Caco-2 (cell line): ENCODE results near the gene SERPINE1. TPM values are rescaled to one million over a fixed set of nuclear protein-coding genes. Genes with fewer than 3 reads are reported as not detected.

Experiments
- BruUV-seq: library from RNA; stranded (reverse); fragments of 400-500 nt; replicated peaks from 2 replicates; lab custom pipeline; 2021; lab: Mats Ljungman, UMichigan
- CTCF ChIA-PET: fragments of 300-600 bp; sonication (Branson Sonifier 250); formaldehyde crosslinking; loops from one replicate; lab custom pipeline; 2022; ENCODE audit warnings: antibody characterized with exemption; lab: Charles Lee
- POLR2A ChIA-PET: fragments of 300-600 bp; sonication (Branson Sonifier 250); formaldehyde crosslinking; loops from one replicate; lab custom pipeline; 2022; ENCODE audit warnings: antibody characterized with exemption; lab: Charles Lee
- DNase-seq, 2 experiments: peaks; one replicate each; pipeline versions ENCODE4 v3.0.0 to v3.0.0-alpha.2; 2020 to 2022
- H3K27me3 ChIP-seq: replicated peaks from 2 replicates; pipeline ENCODE4 v1.6.0; 2011; ENCODE audit warnings: low read length; ENCODE audit not compliant: control insufficient read depth, insufficient read depth
- H3K36me3 ChIP-seq: 2 replicates; pipeline ENCODE4 v1.5.1; 2011; ENCODE audit warnings: low read length; ENCODE audit not compliant: control insufficient read depth, insufficient read depth
- H3K4me1 ChIP-seq: fragments of 250-450 bp; sonication (Bioruptor Pico); 2 replicates; pipeline ENCODE4 v1.5.1; 2020; ENCODE audit warnings: mild to moderate bottlenecking
- H3K4me3 ChIP-seq: 2 replicates; pipeline ENCODE4 v1.5.1; 2011; ENCODE audit warnings: low read depth, mild to moderate bottlenecking, control low read depth, low read length
- H3K9me3 ChIP-seq: fragments of 250-450 bp; sonication (Bioruptor Pico); 2 replicates; pipeline ENCODE4 v1.5.1; 2020; ENCODE audit warnings: mild to moderate bottlenecking, moderate library complexity
- H3K27ac Mint-ChIP-seq: one replicate; pipeline ENCODE4 v1.8.0; 2022; ENCODE audit warnings: mixed read lengths; ENCODE audit not compliant: unreplicated experiment
- H3K27me3 Mint-ChIP-seq: one replicate; pipeline ENCODE4 v1.8.0; 2022; ENCODE audit warnings: mixed read lengths; ENCODE audit not compliant: insufficient read depth, unreplicated experiment
- H3K36me3 Mint-ChIP-seq: one replicate; pipeline ENCODE4 v1.8.0; 2022; ENCODE audit warnings: mild to moderate bottlenecking, mixed read lengths; ENCODE audit not compliant: insufficient read depth, unreplicated experiment
- H3K4me1 Mint-ChIP-seq: one replicate; pipeline ENCODE4 v1.8.0; 2022; ENCODE audit warnings: low read depth, mixed read lengths; ENCODE audit not compliant: unreplicated experiment
- H3K4me3 Mint-ChIP-seq: one replicate; pipeline ENCODE4 v1.8.0; 2022; ENCODE audit warnings: mild to moderate bottlenecking, moderate library complexity, mixed read lengths; ENCODE audit not compliant: unreplicated experiment
- H3K9me3 Mint-ChIP-seq: one replicate; pipeline ENCODE4 v1.8.0; 2022; ENCODE audit warnings: mixed read lengths; ENCODE audit not compliant: unreplicated experiment
- intact Hi-C: fragments of 100-400 bp; cut with micrococcal nuclease; formaldehyde crosslinking; loops from one replicate; pipeline ENCODE4 v1.10.0; 2022; ENCODE audit not compliant: unreplicated experiment
- total RNA-seq: library from RNA; stranded (reverse); gene quantifications from 2 replicates; pipeline ENCODE4 v1.2.3, GENCODE V29; 2022
- TF ChIP-seq, protein P1 (sequence below), 2 experiments: fragments of 200-600 bp in 1 of 2; IDR thresholded peaks; 1 replicate in 1 of 2; 2 replicates in 1 of 2; pipeline versions ENCODE4 v1.5.1 to v1.8.0; 2011 to 2022; ENCODE audit warnings: antibody characterized with exemption in 1 of 2, control low read depth in 1 of 2, inconsistent platforms in 1 of 2, low read depth in 1 of 2, low read length in 1 of 2, mild to moderate bottlenecking in 1 of 2, moderate library complexity in 1 of 2; ENCODE audit not compliant: insufficient read depth in 1 of 2, severe bottlenecking in 1 of 2, unreplicated experiment in 1 of 2

The SERPINE1 gene
- total RNA-seq, 1 experiment from 2014 or later, result 0.25 TPM

DNA sequence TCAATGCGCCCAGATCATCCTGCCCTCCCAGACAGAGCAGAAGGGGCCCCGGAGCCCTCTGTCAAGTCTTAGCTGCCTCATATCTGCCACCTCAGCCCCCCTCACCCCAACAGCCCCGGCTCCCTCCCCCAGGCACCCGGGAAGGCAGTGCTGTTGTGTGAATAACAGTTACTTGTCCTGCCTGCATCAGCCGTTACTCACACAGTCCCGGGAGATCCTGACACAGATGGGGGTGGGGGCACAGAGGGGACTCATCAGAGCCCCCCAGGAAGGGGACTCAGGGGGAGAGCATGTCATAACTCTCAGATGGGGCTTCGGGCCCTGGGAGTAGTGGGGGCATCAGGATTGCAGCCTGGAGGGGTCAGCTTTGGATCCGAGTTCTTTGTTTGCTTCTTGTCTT, 12.4 kb upstream of the SERPINE1 start:
- POLR2A ChIA-PET, result no interaction called here
- BruUV-seq, result no TSS peak
- Histone ChIP-seq H3K27me3 (no peaks in the 10 kb centered on the region), H3K9me3 (no peaks in the 10 kb centered on the region), H3K36me3 (no peaks in the 10 kb centered on the region), H3K4me3 (no peak overlapping the region), H3K4me1 (peaks cover 11% of the 10 kb centered on the region)
- Mint-ChIP-seq H3K9me3 (no peaks in the 10 kb centered on the region), H3K27me3 (no peaks in the 10 kb centered on the region), H3K4me1 (peaks cover 7% of the 10 kb centered on the region), H3K4me3 (no peak overlapping the region), H3K36me3 (no peaks in the 10 kb centered on the region), H3K27ac (no peak overlapping the region)
- TF ChIP-seq, protein P1, sequence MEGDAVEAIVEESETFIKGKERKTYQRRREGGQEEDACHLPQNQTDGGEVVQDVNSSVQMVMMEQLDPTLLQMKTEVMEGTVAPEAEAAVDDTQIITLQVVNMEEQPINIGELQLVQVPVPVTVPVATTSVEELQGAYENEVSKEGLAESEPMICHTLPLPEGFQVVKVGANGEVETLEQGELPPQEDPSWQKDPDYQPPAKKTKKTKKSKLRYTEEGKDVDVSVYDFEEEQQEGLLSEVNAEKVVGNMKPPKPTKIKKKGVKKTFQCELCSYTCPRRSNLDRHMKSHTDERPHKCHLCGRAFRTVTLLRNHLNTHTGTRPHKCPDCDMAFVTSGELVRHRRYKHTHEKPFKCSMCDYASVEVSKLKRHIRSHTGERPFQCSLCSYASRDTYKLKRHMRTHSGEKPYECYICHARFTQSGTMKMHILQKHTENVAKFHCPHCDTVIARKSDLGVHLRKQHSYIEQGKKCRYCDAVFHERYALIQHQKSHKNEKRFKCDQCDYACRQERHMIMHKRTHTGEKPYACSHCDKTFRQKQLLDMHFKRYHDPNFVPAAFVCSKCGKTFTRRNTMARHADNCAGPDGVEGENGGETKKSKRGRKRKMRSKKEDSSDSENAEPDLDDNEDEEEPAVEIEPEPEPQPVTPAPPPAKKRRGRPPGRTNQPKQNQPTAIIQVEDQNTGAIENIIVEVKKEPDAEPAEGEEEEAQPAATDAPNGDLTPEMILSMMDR (IDR thresholded peaks at IDR 0.05; ENCODE audit: insufficient read depth in 1 of 2, low read depth in 1 of 2, low read length in 1 of 2, severe bottlenecking in 1 of 2, unreplicated experiment in 1 of 2), result no peak
- intact Hi-C loops, result no loop called here
- CTCF ChIA-PET, result no interaction called here
- no peak for DNase-seq

DNA sequence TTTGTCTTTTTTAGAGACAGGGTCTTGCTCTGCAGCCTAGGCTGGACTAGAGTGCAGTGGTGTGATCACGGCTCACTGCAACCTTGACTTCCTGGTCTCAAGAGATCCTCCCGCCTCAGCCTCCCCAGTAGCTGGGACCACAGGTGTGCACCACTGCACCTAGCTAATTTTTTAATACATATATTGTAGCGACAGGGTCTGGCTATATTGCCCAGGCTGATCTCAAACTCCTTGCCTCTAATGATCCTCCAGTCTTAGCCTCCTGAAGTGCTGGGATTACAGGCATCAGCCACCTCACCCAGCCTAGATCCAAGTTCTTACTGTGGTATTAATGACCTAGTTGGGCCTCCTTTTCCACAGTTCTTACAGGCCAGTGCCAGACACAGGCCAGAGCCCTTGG, 11.7 kb upstream of the SERPINE1 start:
- Mint-ChIP-seq H3K27me3 (no peaks in the 10 kb centered on the region), H3K27ac (no peak overlapping the region), H3K9me3 (no peaks in the 10 kb centered on the region), H3K4me1 (peaks cover 7% of the 10 kb centered on the region), H3K36me3 (no peaks in the 10 kb centered on the region), H3K4me3 (no peak overlapping the region)
- TF ChIP-seq, protein P1 (IDR thresholded peaks at IDR 0.05; ENCODE audit: insufficient read depth in 1 of 2, low read depth in 1 of 2, low read length in 1 of 2, severe bottlenecking in 1 of 2, unreplicated experiment in 1 of 2), result no peak
- ChIA-PET CTCF (no interaction called here), POLR2A (no interaction called here)
- Histone ChIP-seq H3K9me3 (no peaks in the 10 kb centered on the region), H3K27me3 (no peaks in the 10 kb centered on the region), H3K4me1 (peaks cover 11% of the 10 kb centered on the region), H3K36me3 (no peaks in the 10 kb centered on the region), H3K4me3 (no peak overlapping the region)
- intact Hi-C loops, result no loop called here
- BruUV-seq, result no TSS peak
- no peak for DNase-seq

DNA sequence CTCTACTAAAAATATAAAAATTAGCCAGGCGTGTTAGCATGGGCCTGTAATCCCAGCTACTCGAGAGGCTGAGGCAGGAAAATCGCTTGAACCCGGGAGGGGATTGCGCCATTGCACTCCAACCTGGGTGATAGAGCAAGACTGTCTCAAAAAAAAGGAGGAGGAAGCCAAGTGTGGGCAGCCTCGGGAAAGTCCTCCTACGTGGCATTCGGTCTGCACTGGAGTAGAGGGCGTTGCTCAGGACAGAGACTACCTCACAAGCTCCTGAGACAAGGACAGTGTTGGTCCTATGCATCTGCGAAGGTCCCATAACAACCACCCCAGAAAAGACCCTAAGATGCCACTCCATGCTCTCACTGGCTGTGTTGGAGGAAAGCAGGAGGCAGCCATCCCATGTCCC, 10.0 kb upstream of the SERPINE1 start:
- ChIA-PET CTCF (no interaction called here), POLR2A (no interaction called here)
- H3K27ac Mint-ChIP-seq, result no peak overlapping the region
- TF ChIP-seq, protein P1 (IDR thresholded peaks at IDR 0.05; ENCODE audit: insufficient read depth in 1 of 2, low read depth in 1 of 2, low read length in 1 of 2, severe bottlenecking in 1 of 2, unreplicated experiment in 1 of 2), result no peak
- Histone ChIP-seq H3K36me3 (no peaks in the 10 kb centered on the region), H3K27me3 (no peaks in the 10 kb centered on the region), H3K4me3 (no peak overlapping the region), H3K4me1 (peaks cover 18% of the 10 kb centered on the region), H3K9me3 (no peaks in the 10 kb centered on the region)
- no peaks in the 10 kb centered on the region for H3K36me3 Mint-ChIP-seq
- no peak for DNase-seq
- H3K9me3 Mint-ChIP-seq, result no peaks in the 10 kb centered on the region
- intact Hi-C loops, result no loop called here
- H3K4me3 Mint-ChIP-seq, result no peak overlapping the region
- no TSS peak for BruUV-seq
- peaks cover 10% of the 10 kb centered on the region for H3K4me1 Mint-ChIP-seq
- no peaks in the 10 kb centered on the region for H3K27me3 Mint-ChIP-seq
